ENCODE measurements around the gene EPHB1.

Gene EPHB1

DNA sequence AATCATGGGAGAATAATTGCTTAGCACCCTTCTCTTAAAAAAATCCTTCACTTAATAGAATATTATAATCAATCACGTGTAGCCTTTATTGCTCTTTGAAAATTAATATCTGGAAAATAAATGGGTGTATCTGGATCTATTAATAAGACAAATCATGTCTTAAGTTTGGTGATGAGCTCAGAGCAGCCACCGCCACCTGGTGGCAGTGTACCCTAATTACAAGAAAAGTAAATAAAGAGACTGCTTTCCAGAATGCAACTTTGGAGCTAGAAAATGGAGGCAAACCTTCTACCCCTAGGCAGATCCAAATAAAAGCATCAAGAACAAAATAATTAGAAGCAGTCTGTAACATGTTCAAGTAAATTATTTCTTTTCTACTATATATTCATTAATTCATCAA lies 43.5 kb downstream of the EPHB1 start:
- DNase-seq (ENCODE audit: low read depth, low spot score): no peak
- in situ Hi-C loops (cut with HindIII; ENCODE audit: low sequenced_read_pairs): no loop called here
- no peak overlapping the region for H3K4me3 ChIP-seq (ENCODE audit: low read depth, low read length)
- TF ChIP-seq, protein P1, sequence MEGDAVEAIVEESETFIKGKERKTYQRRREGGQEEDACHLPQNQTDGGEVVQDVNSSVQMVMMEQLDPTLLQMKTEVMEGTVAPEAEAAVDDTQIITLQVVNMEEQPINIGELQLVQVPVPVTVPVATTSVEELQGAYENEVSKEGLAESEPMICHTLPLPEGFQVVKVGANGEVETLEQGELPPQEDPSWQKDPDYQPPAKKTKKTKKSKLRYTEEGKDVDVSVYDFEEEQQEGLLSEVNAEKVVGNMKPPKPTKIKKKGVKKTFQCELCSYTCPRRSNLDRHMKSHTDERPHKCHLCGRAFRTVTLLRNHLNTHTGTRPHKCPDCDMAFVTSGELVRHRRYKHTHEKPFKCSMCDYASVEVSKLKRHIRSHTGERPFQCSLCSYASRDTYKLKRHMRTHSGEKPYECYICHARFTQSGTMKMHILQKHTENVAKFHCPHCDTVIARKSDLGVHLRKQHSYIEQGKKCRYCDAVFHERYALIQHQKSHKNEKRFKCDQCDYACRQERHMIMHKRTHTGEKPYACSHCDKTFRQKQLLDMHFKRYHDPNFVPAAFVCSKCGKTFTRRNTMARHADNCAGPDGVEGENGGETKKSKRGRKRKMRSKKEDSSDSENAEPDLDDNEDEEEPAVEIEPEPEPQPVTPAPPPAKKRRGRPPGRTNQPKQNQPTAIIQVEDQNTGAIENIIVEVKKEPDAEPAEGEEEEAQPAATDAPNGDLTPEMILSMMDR (IDR thresholded peaks at IDR 0.05; ENCODE audit: low read depth, low read length): peak; percentile 21

DNA sequence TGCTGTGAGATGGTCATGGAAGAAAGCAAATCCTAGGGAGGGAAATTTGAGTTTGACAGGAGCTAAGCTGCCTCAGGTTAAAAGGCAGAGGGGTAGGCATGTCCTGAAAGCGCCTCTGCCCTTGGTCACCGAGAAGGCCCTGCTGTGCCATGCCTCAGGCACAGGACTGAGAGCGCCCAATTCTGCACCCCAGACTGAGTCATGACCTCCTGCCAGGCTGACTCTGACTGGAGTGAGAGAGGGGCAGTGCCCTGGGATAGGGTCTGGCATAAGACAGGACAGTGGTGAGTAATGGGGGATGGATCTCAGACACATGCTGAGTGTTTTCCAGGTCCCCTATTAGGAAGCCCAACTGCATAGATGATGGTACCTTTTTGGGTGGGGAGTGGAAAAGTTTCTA lies 44.4 kb downstream of the EPHB1 start:
- in situ Hi-C loops (cut with HindIII; ENCODE audit: low sequenced_read_pairs): no loop called here
- TF ChIP-seq, protein P1 (IDR thresholded peaks at IDR 0.05; ENCODE audit: low read depth, low read length): no peak
- DNase-seq (ENCODE audit: low read depth, low spot score): no peak
- no peak overlapping the region for H3K4me3 ChIP-seq (ENCODE audit: low read depth, low read length)

DNA sequence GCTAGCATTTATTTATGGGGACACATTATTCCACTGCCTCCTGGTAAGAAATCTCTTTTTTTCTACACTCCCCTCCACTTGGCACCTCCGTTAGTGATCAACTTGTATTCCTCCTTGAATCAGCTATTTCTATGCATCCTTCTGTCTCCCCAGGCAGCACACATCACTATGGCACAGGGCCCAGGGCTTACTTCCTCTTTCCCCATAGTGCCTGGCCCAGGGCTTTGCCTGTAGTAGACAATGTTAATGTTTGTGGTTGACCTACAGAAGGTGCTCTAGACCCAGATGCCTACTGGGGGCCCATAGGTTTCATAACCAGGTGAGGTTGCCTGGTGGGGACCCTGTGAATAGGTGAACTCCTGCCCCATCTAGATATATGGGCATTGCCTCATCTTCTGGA lies 44.9 kb downstream of the EPHB1 start:
- in situ Hi-C loops (cut with HindIII; ENCODE audit: low sequenced_read_pairs): no loop called here
- no peak for DNase-seq (ENCODE audit: low read depth, low spot score)

DNA sequence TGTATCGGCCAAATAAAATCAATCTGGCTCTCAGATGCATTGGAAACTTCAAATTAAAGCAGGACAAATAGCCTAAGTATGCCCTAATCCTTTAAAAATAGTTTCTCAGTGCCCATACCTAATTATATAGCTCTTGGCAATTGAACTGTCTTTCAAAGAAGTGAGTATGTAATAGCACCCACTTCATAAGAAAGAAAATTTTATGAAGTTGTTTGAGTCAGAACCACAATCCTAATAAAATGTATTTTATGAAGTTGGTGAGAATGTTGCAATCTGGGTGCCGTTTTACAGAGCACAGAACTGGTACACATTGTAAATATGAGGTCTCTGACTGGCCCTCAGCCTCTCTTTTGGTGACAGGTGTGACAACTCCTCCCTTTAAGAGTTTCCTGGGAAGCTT lies 45.4 kb downstream of the EPHB1 start:
- in situ Hi-C loops (cut with HindIII; ENCODE audit: low sequenced_read_pairs): no loop called here
- DNase-seq (ENCODE audit: low read depth, low spot score): no peak

More for the DNA sequence above, 44.9 kb downstream of the EPHB1 start:
- H3K4me3 ChIP-seq (ENCODE audit: low read depth, low read length): no peak overlapping the region
- TF ChIP-seq, protein P1 (IDR thresholded peaks at IDR 0.05; ENCODE audit: low read depth, low read length): no peak

DNA sequence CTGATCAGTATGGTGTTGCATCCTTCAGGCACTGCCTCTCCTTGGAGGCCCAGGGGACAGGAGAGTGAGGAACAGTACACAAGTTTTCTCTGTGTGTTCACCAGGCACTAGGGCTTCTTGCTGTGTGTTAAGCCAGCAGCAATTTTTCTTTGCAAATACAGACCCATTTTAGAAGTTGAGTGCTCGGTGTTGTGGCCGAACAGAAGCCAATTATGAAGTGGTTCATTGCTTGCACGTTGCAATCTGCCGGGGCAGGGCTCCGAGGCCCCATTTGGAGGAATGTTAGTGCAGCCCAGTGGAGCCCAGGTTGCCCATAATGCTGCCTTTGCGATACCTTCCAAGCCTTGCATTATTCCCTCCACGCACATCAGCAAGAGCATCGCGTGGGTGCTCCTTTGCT lies 51.0 kb downstream of the EPHB1 start:
- in situ Hi-C loops (cut with HindIII; ENCODE audit: low sequenced_read_pairs): no loop called here
- TF ChIP-seq, protein P1 (IDR thresholded peaks at IDR 0.05; ENCODE audit: low read depth, low read length): no peak
- no peak overlapping the region for H3K4me3 ChIP-seq (ENCODE audit: low read depth, low read length)
- DNase-seq (ENCODE audit: low read depth, low spot score): no peak

More for the DNA sequence above, 45.4 kb downstream of the EPHB1 start:
- TF ChIP-seq, protein P1 (IDR thresholded peaks at IDR 0.05; ENCODE audit: low read depth, low read length): no peak
- H3K4me3 ChIP-seq (ENCODE audit: low read depth, low read length): no peak overlapping the region

DNA sequence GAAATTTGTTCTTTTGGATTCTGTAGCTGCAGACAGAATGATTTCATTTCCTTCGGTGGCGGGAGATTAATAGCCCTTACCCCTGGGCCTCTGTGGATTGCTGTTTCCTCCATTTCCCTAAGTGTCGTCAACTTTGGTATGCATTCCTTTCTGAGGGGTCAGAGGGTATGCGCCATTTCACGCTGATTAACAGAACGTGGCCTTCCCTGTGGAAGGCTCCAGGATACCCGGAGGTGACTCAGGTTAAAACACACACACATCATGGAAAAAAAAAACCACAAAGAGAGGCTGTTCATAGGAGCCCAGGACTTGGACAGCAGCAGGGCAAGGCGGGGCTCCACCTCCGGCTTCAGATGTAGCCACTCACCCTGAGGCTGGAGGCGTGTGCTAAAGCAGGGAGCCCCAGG lies 51.9 kb downstream of the EPHB1 start:
- TF ChIP-seq, protein P1 (IDR thresholded peaks at IDR 0.05; ENCODE audit: low read depth, low read length): no peak
- no peak overlapping the region for H3K4me3 ChIP-seq (ENCODE audit: low read depth, low read length)
- in situ Hi-C loops (cut with HindIII; ENCODE audit: low sequenced_read_pairs): no loop called here
- peak; percentile 83 for DNase-seq (ENCODE audit: low read depth, low spot score)

DNA sequence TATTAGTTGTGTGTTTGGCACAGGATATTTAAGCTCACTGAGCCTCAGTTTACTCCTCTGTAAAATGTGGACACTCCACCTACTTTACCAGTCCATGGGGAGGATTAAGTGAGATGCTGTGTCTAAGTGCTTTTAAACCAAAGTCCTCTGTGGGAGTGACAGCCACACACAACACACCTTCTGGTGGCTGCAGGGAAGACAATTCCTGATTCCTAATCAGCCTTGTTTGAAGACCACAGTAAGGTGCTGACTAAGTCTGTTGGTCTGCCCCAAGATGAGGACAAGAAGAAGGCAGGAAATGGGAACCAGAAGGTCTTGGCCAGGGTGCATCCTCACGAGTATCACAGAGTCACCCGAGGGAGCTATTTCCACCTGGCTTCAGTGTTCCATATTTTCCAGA lies 52.3 kb downstream of the EPHB1 start:
- TF ChIP-seq, protein P1 (IDR thresholded peaks at IDR 0.05; ENCODE audit: low read depth, low read length): no peak
- in situ Hi-C loops (cut with HindIII; ENCODE audit: low sequenced_read_pairs): no loop called here
- no peak overlapping the region for H3K4me3 ChIP-seq (ENCODE audit: low read depth, low read length)

More for the DNA sequence above, 52.3 kb downstream of the EPHB1 start:
- DNase-seq (ENCODE audit: low read depth, low spot score): no peak

Data from astrocyte of the spinal cord (primary cell).